HL-60/S4 (cell line): ENCODE measurements around the gene SNX12.

ENCODE experiments used
- in situ Hi-C: fragments of 300-500 bp; cut with MboI; formaldehyde crosslinking; loops from 2 replicates; pipeline ENCODE4 v1.14.3; 2022; ENCODE audit warnings: low sequenced_read_pairs

The SNX12 gene

DNA sequence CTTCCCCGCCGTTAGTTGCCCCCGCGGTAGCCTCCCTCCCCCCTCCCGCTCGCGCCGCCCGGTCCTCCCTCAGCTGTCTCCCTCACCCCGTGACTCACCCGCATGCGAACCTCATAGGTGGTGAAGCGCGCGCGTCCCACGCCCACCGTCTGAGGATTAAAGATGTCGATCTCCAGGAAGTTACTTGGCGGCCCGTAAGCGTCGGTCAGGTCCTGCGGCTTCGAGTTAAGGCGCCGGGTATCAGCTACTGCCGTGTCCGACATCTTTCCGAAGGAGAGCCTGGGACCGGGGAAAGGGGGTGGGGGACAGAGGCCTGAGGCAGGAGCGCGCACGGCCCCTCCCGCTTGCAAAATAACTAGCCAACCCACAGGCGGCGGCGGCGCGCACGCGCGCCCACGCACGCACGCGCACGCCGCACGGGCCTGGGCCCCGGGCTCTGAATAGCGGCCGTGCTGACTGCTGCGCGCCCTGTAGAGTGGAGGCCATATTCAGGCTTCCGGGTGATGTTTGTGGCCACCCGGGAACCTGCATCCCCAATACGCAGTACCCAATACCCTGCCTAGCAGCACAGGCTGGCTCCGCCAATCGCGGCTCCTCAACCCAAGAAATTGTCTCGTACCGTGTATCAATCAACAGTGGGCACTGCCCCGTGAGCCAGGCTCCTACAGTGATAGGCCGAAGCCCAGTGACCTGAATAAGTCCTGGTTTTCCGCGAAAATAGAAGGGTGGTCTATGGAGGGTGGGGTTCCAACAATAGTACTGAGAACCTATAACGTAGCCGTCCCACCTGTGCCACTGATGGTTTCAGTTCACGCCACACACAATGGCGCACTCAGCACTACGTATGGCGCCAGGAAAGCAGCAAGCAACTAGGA lies at the start of gene SNX12:
SNX12 (minus strand) TSS at position 291 of the 875 bp plus-strand sequence; CDS start at position 263, 28 bp downstream.
- in situ Hi-C loops, result no loop called here

DNA sequence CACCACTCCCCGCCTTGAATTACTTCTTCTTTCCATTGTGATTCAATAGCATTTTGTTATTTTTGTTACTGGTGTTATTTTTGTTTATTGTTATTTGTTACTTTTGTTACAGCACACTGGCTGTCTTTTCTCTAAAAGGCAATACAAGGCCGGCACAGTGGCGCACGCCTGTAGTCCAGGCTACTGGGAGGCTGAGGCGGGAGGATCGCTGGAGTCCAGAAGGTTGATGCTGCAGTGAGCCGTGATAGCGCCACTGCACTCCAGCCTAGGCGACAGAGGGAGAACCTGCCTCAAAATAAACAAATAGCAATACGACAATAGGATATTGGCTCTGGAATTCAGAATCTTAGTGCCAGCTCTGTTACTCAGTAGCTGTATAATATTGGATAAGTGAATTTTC lies 49.2 kb upstream of the SNX12 start:
- in situ Hi-C loops, result no loop called here

DNA sequence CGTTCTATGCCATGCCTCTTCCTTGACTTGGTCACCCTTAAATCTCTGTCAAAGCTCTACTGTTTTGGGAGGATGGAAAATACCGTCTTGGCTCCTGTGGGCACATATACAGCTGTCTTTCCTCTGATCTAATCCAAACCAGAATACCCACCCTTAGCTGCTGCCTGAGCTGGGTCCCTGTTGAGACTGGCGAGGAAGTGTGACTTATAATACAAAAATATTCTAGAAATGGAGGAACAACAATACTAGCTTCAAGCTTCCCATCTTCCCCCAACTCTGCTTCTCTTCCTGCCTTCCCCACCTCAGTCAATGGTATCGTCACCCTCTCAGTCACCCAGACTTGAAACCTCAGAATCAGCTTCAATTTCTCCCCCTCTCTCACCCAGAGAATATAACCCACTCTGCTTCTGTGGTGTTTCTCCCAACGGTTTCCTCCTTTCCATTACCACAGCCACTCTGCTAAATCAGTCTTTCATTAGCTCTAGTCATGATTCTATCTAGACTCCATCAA lies 43.8 kb upstream of the SNX12 start:
- in situ Hi-C loops, result no loop called here

DNA sequence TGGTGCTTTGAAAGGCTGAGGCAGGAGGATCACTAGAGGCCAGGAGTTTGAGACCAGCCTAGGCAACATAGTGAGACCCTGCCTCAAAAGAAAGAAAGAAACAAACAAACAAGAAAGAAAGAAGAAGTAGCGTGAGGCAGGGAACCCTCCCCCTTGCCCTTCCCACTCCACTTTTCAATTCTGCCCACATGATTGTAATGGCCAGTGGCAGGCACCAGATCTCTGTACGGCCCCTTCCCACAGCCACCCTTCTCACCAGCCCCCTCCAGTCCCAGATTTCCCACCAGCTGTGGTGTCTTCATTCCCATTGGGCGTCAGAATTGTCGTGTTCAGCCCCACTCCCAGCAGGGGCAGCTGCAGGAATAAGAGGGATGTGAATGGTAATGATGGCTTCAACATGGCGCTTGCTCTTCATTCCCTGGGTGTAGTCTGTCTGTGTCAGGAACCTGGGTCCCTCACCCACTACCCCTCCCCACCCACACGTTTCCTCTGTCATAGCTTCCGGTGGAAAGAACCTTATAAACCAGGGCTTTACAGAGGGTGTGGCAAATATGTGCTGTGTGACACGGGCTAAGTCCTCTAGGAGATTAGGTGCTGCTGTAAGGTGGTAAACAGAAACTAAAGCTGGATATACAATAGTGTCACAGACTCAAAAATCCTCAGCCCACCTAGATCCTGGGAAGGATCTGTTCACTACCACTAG lies 43.2 kb upstream of the SNX12 start, which contains the start of gene IL2RG:
IL2RG (minus strand) TSS at position 437 of the 703 bp plus-strand sequence; CDS start at position 399, 38 bp downstream.
- in situ Hi-C loops, result no loop called here

DNA sequence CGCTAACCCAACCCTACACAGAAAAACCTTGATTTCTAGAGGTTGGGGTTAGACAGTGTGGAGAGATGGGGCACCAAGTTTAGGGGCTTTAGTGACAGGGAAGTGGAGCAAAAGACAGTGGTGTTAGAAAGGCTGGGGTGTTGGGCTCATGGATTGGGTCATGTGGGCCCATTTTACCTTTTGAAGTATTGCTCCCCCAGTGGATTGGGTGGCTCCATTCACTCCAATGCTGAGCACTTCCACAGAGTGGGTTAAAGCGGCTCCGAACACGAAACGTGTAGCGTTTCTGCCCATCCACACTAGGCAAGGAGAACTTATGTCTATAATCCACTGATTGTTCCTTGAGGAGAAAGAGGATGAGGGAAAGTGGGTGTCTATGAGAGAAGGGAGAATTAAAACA lies 40.9 kb upstream of the SNX12 start:
- in situ Hi-C loops, result no loop called here

DNA sequence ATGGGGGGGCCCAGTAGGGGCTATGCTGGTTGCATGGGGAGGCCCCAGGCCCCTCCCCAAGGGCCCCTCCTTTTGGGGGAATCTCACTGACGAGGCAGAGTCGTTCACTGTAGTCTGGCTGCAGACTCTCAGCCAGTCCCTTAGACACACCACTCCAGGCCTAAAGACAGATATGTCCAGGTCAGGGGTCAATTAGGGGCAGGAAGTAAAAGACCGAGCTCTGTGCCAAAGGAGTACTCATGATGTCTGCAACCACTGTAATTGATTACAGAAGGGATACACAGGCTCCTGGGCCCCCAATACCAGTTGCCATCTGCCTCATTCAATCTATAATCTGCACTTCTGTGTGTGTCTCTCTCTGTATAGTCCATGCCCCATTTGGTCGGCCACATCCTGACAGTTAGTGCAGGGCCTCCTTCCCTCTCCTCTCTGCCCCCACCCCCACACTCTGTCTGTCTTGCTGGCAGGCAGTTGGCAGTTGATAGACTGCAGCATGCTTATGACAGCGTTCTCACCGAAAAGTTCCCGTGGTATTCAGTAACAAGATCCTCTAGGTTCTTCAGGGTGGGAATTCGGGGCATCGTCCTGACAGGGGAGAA lies 39.7 kb upstream of the SNX12 start:
- in situ Hi-C loops, result no loop called here

DNA sequence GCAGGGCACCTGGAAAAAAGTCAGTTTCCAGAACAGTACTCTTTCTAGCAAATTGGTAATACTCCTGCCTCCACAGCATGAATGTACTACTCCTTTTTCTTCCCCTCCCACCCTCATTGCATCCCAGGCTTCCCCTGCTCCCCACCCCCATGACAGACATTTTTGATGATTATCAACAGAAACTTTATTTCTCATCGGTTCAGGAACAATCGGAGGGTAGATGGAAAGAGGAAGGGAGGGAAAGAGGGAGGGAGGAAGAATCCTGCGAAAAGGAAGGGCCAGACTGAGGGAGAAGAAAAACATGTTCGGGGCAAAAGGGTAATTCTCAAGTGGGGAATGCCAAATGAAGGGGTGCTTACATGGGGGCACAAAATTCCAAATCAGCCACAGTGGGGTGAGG lies 39.1 kb upstream of the SNX12 start:
- in situ Hi-C loops, result no loop called here

DNA sequence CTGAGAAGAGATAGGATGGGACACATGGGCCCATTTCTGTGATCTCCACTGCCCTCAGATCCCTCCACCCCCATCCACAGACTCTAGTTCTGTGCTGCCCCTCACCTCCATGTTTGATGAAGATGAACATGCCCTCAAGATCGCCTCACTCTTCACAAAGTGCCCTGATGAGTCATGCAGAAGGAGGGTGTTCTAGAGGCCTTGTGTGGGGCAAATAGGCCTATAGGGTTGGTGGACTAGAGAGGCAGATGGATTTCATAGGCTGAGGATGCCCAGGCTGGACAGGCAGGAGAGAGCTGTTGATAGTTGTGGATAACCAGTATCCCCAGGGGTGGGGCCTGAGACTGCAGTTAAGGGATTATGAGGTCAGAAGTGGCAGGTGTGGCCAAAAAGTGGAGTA lies 38.3 kb upstream of the SNX12 start, which contains the start of gene CXorf65:
CXorf65 (minus strand) TSS at position 314 of the 400 bp plus-strand sequence; CDS start at position 130, 184 bp downstream.
- in situ Hi-C loops, result no loop called here

DNA sequence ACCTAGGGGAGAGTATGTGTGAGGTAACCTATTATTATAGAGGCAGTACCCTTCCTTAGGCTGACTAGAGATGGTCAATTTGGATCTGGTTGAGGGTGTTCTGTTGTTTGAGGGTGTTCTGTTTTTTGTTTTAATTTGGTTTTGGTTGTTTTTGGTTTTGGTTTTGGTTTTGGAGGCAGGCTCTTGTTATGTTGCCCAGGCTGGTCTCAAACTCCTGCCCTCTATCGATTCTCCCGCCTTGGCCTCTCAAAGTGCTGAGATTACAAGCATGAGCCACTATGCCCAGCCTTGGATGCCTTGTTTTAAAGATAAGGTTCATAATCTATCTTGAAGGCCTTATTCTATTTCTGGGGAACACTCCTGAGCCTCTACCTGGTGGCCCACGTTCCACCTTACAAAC lies 37.5 kb upstream of the SNX12 start:
- in situ Hi-C loops, result no loop called here

DNA sequence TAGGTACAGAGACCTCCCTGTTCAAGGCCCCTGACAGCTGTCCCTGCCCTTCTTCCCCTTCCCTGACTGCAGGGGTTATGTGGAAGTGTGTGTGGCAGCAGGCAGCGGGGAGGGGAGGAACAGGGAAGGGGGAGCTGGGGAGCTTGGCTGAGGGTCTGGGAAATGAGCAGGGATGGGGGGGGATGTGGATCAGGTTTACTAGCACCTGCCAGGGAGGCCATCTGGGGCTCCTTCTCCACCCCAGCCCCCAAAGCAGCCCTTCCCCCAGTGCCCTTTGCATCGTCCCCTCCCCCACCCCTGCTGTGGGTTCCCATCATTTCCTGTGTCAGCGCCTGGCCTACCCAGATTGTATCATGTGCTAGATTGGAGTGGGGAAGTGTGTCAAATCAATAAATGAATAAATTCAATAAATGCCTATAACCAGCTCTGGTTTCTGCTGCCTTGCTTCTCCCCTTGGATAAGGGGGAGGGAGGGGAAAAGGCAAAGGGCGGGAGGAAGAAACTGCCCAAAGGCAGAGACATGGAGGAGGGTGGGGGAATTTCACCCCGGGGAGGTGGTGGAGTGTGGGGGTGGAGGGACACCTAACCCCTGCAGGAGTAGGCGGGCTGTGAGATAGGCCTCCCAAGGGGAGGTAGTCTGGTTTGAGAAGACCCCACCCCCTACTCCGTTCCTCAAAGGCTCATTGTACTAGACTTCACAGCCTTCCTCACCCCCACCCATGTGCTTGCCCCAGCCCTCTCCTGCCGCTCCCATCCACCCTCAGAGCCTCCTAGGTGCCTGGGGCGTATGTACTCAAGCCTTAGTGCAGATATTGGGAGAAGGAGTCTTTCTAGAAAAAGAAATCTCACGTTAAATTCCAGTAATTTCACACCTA lies 35.2 kb upstream of the SNX12 start:
- in situ Hi-C loops, result no loop called here

DNA sequence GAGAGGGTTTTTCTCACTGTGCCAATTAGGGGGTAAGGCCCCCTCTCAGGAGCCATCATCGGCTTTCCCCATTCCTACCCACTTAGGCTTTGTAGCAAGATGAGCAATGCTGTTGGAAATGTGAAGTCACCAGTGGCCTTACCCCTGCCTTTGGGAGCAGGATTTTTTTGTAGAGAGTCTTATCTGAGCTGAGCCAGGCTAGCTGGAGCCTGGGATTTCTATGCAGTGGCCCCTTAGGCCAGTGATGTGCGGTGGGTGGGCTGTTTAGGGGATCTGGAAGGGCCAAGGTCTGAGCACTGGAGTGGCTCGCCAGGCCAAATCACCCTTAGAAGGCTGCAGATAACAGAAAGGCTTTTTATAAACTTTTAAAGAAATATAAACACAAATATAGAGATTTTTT lies 34.2 kb upstream of the SNX12 start:
- in situ Hi-C loops, result no loop called here

DNA sequence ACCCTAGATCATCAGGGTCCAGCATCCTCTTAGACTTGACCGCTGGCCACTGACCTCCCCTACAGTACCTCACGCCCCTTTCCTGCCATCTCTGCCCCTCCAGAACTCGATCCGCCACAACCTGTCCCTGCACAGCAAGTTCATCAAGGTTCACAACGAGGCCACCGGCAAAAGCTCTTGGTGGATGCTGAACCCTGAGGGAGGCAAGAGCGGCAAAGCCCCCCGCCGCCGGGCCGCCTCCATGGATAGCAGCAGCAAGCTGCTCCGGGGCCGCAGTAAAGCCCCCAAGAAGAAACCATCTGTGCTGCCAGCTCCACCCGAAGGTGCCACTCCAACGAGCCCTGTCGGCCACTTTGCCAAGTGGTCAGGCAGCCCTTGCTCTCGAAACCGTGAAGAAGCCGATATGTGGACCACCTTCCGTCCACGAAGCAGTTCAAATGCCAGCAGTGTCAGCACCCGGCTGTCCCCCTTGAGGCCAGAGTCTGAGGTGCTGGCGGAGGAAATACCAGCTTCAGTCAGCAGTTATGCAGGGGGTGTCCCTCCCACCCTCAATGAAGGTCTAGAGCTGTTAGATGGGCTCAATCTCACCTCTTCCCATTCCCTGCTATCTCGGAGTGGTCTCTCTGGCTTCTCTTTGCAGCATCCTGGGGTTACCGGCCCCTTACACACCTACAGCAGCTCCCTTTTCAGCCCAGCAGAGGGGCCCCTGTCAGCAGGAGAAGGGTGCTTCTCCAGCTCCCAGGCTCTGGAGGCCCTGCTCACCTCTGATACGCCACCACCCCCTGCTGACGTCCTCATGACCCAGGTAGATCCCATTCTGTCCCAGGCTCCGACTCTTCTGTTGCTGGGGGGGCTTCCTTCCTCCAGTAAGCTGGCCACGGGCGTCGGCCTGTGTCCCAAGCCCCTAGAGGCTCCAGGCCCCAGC lies 32.7 kb upstream of the SNX12 start:
- in situ Hi-C loops, result no loop called here

DNA sequence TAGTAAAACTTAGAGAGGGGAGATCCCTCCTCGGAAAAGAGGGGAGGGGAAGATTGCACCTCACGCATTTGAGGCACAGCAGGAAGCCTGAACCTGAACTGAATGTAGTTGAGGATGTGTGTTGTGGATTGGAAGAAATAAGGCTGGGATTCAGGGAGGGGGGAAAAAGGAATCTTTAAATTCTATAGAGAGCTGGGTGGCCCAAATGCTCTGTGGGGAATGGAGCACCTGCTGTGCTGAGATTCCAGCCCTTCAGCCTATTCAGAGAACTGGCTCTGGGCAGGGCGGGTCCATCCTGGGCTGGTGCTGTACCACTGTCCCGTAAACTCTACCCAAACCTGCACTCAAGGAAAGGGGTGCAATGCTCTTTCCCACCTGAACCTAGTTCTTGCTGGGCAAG lies 31.6 kb upstream of the SNX12 start:
- in situ Hi-C loops, result no loop called here

DNA sequence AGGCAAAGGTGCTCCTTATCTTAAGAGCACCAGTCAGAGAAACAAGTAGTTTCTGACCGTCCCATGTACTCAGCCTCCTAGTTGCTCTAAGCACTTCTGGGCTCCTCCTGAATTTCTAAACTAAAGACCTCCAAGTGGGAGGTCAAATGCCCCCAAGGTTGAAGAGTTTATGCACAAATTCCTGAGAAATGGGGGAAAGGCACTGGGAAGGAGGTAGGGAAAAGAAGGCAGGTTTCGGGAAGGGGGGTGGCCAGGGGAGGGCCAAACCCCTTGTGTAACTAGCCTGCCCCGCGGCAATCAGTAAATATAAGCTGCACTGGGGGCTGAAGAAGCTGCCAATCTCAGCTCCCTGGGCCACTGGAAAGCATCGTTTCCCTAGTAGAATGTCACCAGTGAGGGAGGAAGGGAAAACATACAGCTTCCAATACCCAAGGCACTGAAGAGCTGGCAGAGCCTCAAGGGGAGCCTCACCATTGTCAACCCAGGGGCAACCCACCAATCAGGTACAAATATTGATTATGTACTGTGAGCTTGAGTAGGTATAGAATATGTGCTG lies 30.9 kb upstream of the SNX12 start:
- in situ Hi-C loops, result no loop called here

DNA sequence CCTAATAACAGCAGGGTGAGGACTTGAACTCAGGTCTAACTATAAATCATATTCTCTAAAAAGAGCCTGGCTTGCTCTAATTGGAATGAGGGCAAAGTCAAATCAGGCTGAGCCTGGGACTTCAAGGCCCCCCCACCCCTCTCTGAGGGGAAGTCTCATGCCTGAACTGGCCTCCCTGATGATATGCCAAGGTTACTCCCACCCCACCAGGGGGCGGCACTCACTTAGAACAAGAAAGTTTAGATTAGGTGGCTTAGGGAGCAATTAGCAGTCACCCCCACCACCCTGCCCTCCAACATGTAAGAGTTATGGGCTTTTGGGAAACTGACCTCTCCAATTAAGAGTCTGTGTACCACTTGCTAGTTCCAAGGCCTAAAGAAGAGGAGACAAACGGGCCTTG lies 30.2 kb upstream of the SNX12 start:
- in situ Hi-C loops, result no loop called here

DNA sequence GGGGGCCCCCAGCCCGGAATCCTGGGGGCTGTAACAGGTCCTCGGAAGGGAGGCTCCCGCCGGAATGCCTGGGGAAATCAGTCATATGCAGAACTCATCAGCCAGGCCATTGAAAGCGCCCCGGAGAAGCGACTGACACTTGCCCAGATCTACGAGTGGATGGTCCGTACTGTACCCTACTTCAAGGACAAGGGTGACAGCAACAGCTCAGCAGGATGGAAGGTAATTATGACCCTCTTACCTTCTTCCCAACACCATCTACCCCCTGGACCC lies 28.6 kb upstream of the SNX12 start:
- in situ Hi-C loops, result no loop called here

DNA sequence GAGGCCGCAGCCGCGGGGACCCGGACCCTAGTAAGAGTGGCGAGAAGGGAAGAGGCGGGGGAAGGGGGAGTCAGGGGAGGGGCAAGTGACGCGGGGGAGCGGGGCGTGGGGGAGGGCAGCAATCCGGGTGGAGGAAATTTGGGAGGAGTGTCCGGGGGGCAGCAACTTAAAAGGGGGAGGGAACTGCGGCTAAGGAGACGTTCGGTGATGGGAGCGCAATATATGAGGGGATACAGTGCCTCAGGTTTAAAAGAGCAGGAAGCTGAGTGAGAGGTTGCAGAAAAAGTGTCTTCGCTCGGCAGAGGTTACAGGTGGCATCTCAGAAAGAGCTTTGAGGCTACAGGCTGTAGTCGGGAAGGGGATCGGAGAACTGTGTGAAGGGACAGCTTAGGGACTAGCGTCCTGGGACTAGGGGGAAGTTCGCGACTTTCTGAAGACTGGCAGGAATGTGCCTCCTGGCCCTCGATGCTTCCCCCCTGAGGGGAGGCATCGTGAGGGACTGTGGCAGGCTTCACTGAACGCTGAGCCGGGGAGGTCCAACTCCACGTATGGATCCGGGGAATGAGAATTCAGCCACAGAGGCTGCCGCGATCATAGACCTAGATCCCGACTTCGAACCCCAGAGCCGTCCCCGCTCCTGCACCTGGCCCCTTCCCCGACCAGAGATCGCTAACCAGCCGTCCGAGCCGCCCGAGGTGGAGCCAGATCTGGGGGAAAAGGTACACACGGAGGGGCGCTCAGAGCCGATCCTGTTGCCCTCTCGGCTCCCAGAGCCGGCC lies 28.0 kb upstream of the SNX12 start:
- in situ Hi-C loops, result no loop called here

DNA sequence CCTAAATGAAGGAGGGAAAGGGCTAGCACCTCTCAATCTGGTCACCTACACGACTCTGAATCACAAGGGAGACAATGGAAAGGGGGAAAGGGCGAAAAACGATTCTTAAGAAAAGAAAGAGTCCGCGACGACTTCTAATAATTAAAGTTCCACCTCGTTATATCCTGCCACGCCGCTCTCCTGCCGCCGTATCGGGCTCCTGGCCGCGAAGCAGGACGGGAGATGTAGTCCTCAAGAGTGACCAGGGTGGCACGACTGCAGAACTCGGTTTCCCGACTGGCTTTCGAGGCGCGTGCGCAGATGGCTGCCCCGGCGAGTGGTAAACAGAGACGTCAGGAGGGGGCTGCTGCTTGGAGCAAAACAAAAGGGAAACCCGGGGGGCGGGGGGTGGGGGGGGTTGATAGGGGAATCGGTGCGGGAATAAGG lies 27.4 kb upstream of the SNX12 start, which contains the start of gene FOXO4:
FOXO4 (plus strand) TSS at position 297 of the 426 bp plus-strand sequence. CDS start 678 bp downstream, outside the sequence.
- in situ Hi-C loops, result no loop called here
